PC-3 (cell line): ENCODE results near the gene ANG.

Experiments
- EZH2 ChIP-seq: fragments of 300-600 bp; sonication (generic); IDR thresholded peaks from one replicate; pipeline ENCODE4 v1.6.1; 2017; ENCODE audit warnings: antibody characterized with exemption, mild to moderate bottlenecking, low read length; ENCODE audit not compliant: unreplicated experiment
- TF ChIP-seq, protein P1 (sequence below): fragments of 300-600 bp; sonication (generic); conservative IDR thresholded peaks from 2 replicates; pipeline ENCODE4 v1.5.1; 2017; ENCODE audit warnings: antibody characterized with exemption, low read depth, mild to moderate bottlenecking, low read length

DNA sequence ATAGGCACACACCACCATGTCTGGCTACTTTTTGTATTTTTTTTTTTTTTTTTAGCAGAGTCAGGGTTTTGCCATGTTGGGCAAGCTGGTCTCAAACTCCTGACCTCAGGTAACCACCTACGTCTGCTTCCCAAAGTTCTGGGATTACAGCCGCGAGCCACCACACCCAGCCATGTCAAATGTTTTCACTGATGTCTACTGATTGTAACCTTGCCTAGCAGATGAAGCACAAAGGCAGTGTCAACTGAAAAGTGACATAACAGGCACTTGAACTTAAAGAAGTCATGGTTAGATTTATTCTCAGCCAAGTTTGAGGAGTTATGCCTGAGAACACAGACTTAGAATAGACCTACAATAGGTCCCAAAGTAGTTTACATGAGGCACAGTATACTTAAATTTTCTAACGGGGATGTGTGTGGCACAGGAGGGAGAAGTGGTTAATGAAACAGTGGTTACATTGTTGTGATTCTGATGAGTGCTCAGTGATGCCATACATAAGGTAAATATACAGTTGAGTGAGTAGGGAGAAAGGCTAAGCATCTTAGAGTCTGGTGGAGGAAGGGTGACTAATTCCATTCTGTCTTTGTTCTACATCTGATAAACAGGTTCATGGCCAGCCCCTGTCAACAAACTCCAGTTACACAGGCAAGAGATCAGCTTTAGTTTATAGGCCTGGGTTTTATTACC lies 16.8 kb upstream of the ANG start:
- TF ChIP-seq, protein P1, sequence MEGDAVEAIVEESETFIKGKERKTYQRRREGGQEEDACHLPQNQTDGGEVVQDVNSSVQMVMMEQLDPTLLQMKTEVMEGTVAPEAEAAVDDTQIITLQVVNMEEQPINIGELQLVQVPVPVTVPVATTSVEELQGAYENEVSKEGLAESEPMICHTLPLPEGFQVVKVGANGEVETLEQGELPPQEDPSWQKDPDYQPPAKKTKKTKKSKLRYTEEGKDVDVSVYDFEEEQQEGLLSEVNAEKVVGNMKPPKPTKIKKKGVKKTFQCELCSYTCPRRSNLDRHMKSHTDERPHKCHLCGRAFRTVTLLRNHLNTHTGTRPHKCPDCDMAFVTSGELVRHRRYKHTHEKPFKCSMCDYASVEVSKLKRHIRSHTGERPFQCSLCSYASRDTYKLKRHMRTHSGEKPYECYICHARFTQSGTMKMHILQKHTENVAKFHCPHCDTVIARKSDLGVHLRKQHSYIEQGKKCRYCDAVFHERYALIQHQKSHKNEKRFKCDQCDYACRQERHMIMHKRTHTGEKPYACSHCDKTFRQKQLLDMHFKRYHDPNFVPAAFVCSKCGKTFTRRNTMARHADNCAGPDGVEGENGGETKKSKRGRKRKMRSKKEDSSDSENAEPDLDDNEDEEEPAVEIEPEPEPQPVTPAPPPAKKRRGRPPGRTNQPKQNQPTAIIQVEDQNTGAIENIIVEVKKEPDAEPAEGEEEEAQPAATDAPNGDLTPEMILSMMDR, result no peak
- no peak for TF ChIP-seq EZH2
